ENCODE measurements around the gene OR7G2. TPM values are rescaled to one million over a fixed set of nuclear protein-coding genes. Genes with fewer than 3 reads are reported as not detected.

Gene OR7G2
- total RNA-seq, result not detected
- polyA plus RNA-seq (2013, experiment 1 of 2), result not detected
- not detected for polyA plus RNA-seq (2013, experiment 2 of 2)
- total RNA-seq, result 0 to 0.07 (median 0) reads per million in 172 experiments

DNA sequence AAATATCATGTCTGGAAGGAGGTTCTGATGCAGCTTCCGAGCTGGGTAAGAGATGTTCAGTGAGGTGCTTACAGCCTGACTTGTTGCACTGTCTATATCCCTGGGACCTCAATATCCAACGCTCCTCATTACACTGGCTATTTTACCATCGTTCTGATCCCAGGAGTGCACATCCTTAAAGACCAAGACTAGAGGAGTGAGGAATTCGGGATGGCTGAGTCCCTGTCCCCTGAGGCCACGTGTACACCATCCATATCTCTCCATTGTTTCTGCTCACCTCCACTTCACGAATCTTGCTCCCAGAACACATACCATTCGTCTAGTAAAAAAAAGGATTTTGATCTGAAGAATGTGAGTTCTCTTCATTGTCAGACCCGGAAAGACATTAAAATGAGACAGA lies at the start of gene OR7G2:
TSS of gene OR7G2 (minus strand) at position 101 of the 400 bp plus-strand sequence. CDS start 4,232 bp downstream, outside the sequence.
- Mint-ChIP-seq H3K4me3 (no peak within 1 kb of the TSS), H3K36me3 (ENCODE audit: low read depth) (no peaks in the 10 kb centered on the region), H3K9me3 (no peaks in the 10 kb centered on the region), H3K4me1 (ENCODE audit: low read depth) (no peaks in the 10 kb centered on the region), H3K27me3 (peaks cover 36% of the 10 kb centered on the region), H3K27ac (no peak within 1 kb of the TSS)
- ChIA-PET POLR2A (no interaction called here), CTCF (no interaction called here)
- TF ChIP-seq, protein P1, sequence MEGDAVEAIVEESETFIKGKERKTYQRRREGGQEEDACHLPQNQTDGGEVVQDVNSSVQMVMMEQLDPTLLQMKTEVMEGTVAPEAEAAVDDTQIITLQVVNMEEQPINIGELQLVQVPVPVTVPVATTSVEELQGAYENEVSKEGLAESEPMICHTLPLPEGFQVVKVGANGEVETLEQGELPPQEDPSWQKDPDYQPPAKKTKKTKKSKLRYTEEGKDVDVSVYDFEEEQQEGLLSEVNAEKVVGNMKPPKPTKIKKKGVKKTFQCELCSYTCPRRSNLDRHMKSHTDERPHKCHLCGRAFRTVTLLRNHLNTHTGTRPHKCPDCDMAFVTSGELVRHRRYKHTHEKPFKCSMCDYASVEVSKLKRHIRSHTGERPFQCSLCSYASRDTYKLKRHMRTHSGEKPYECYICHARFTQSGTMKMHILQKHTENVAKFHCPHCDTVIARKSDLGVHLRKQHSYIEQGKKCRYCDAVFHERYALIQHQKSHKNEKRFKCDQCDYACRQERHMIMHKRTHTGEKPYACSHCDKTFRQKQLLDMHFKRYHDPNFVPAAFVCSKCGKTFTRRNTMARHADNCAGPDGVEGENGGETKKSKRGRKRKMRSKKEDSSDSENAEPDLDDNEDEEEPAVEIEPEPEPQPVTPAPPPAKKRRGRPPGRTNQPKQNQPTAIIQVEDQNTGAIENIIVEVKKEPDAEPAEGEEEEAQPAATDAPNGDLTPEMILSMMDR (IDR thresholded peaks at IDR 0.05), result no peak
- ATAC-seq (ENCODE audit: poor library complexity), result no peak
- intact Hi-C loops (cut with DNase I, micrococcal nuclease), result no loop called here
- H3K9me3 ChIP-seq (ENCODE audit: control insufficient read depth in 1 of 2, insufficient read depth in 1 of 2, low read length in 2 of 2), result no peaks in the 10 kb centered on the region
- H3K4me3 ChIP-seq (ENCODE audit: low read length), result no peak within 1 kb of the TSS
- DNase-seq, result no peak
- H3K36me3 ChIP-seq (ENCODE audit: insufficient read depth, low read length), result no peaks in the 10 kb centered on the region
- H3K27ac ChIP-seq (ENCODE audit: low read depth in 1 of 2, low read length in 2 of 2), result no peak within 1 kb of the TSS
- H3K4me1 ChIP-seq (ENCODE audit: insufficient read depth, low read length), result no peaks in the 10 kb centered on the region
- peaks cover 2 to 4% of the 10 kb centered on the region in 2 experiments for H3K27me3 ChIP-seq (ENCODE audit: control insufficient read depth in 1 of 2, insufficient read depth in 2 of 2, low read length in 2 of 2)

DNA sequence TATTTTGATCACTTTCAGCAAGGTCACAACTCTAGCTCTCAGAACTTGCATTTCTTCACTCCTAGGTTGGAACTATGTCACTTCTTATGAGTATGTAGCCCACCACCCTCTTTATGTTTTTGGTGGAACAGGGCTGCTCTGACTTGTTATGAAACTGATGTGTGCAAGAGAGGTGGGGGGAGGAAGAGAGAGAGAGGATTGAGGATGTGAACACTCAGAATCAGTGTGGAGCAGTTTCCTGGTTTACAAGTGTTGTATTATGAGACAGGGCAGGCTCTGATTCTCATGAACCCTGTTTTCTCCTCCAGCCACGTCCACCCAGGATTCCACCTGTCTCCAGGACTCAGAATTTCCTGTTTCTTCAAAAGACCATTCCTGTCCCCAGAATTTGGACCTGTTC lies 49.0 kb upstream of the OR7G2 start:
- Mint-ChIP-seq H3K36me3 (ENCODE audit: low read depth) (peaks cover 100% of the 10 kb centered on the region), H3K9me3 (peaks cover 7% of the 10 kb centered on the region), H3K4me3 (no peak overlapping the region), H3K4me1 (ENCODE audit: low read depth) (peaks cover 31% of the 10 kb centered on the region), H3K27ac (no peak overlapping the region), H3K27me3 (no peaks in the 10 kb centered on the region)
- Histone ChIP-seq H3K9me3 (ENCODE audit: control insufficient read depth in 1 of 2, insufficient read depth in 1 of 2, low read length in 2 of 2) (peaks cover 18 to 40% of the 10 kb centered on the region in 2 experiments), H3K4me1 (ENCODE audit: insufficient read depth, low read length) (peaks cover 3% of the 10 kb centered on the region), H3K27ac (ENCODE audit: low read depth in 1 of 2, low read length in 2 of 2) (no peak overlapping the region), H3K27me3 (ENCODE audit: control insufficient read depth in 1 of 2, insufficient read depth in 2 of 2, low read length in 2 of 2) (no peaks in the 10 kb centered on the region), H3K36me3 (ENCODE audit: insufficient read depth, low read length) (peaks cover 76% of the 10 kb centered on the region), H3K4me3 (ENCODE audit: low read length) (no peak overlapping the region)
- DNase-seq (no peak), ATAC-seq (ENCODE audit: poor library complexity) (no peak)
- TF ChIP-seq, protein P1 (IDR thresholded peaks at IDR 0.05), result no peak
- intact Hi-C loops (cut with DNase I, micrococcal nuclease), result no loop called here
- CTCF ChIA-PET, result interaction anchor here (0.5 kb wide), 1 partner anchor 319 kb away, joined by 3 read pairs; no protein-coding TSS in a partner anchor
- POLR2A ChIA-PET, result no interaction called here

DNA sequence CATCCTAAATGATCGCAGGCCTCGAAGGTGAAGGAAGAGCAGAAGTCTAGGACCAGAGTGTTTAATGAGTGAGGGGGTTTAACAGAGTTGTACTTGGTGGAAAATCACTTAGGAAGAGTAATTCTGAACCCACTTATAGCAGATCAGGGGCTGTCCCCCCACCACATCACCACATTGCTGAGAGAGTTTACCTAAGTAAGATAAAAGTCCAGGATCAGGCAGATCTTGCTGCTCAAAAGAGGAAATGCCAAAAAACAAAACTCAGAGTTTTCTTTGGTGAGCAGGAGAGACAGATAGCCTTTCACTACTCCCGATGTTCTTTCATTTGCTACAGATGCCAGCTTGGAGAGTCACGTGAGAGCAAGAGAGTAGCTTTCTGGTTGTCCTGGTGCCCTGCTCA lies 48.3 kb upstream of the OR7G2 start:
- H3K9me3 Mint-ChIP-seq, result peaks cover 12% of the 10 kb centered on the region
- no peaks in the 10 kb centered on the region for H3K27me3 Mint-ChIP-seq
- ATAC-seq (ENCODE audit: poor library complexity) (no peak), DNase-seq (no peak)
- H3K36me3 Mint-ChIP-seq (ENCODE audit: low read depth), result peaks cover 100% of the 10 kb centered on the region
- H3K36me3 ChIP-seq (ENCODE audit: insufficient read depth, low read length), result peaks cover 68% of the 10 kb centered on the region
- H3K27ac ChIP-seq (ENCODE audit: low read depth in 1 of 2, low read length in 2 of 2), result no peak overlapping the region
- CTCF ChIA-PET, result interaction anchor here (0.5 kb wide), 1 partner anchor 320 kb away, joined by 3 read pairs; no protein-coding TSS in a partner anchor
- no peak overlapping the region for H3K27ac Mint-ChIP-seq
- peaks cover 6% of the 10 kb centered on the region for H3K4me1 ChIP-seq (ENCODE audit: insufficient read depth, low read length)
- H3K4me3 ChIP-seq (ENCODE audit: low read length), result no peak overlapping the region
- POLR2A ChIA-PET, result no interaction called here
- peaks cover 38% of the 10 kb centered on the region for H3K4me1 Mint-ChIP-seq (ENCODE audit: low read depth)
- no peaks in the 10 kb centered on the region for H3K27me3 ChIP-seq (ENCODE audit: control insufficient read depth in 1 of 2, insufficient read depth in 2 of 2, low read length in 2 of 2)
- TF ChIP-seq, protein P1 (IDR thresholded peaks at IDR 0.05), result no peak
- H3K9me3 ChIP-seq (ENCODE audit: control insufficient read depth in 1 of 2, insufficient read depth in 1 of 2, low read length in 2 of 2), result peaks cover 11 to 33% of the 10 kb centered on the region in 2 experiments
- no peak overlapping the region for H3K4me3 Mint-ChIP-seq
- intact Hi-C loops (cut with DNase I, micrococcal nuclease), result no loop called here
